Stimulated activated naive B cell treated with anti-CD40 and anti-IgM and Interleukin-4, amounts not matched to agents 10 μg/mL and 1 μg/mL and 100 μg/mL, for 72 hours (primary cell): Measurements from ENCODE around the gene TPRG1L.
"Not testable (repeated sequence)": the region's sequence is repeated elsewhere in the genome, so short reads cannot be mapped to it uniquely, and the experiment has no call there.

ENCODE experiments used
- ATAC-seq, 2 donors: fragments of 150-1000 bp; cut with Tn5 transposase; replicated peaks; 2 replicates each; pipeline ENCODE4 v1.10.0; 2021; ENCODE audit warnings: moderate library complexity in 1 of 2
- DNase-seq: peaks from one replicate; pipeline ENCODE4 v3.0.0; 2021
- H3K27ac Mint-ChIP-seq: one replicate; pipeline ENCODE4 v1.8.0; 2022; ENCODE audit warnings: mild to moderate bottlenecking, mixed read lengths
- H3K27me3 Mint-ChIP-seq, 2 donors: one replicate each; pipeline ENCODE4 v1.8.0; 2022; ENCODE audit warnings: mixed read lengths in 2 of 2
- H3K36me3 Mint-ChIP-seq, 2 donors: one replicate each; pipeline ENCODE4 v1.8.0; 2022; ENCODE audit warnings: mixed read lengths in 2 of 2, mild to moderate bottlenecking in 1 of 2
- H3K4me1 Mint-ChIP-seq, 2 donors: one replicate each; pipeline ENCODE4 v1.8.0; 2022; ENCODE audit warnings: mixed read lengths in 2 of 2, mild to moderate bottlenecking in 1 of 2
- H3K4me3 Mint-ChIP-seq, 2 donors: one replicate each; pipeline ENCODE4 v1.8.0; 2022; ENCODE audit warnings: mild to moderate bottlenecking in 2 of 2, mixed read lengths in 2 of 2, moderate library complexity in 1 of 2
- H3K9me3 Mint-ChIP-seq, 2 donors: one replicate each; pipeline ENCODE4 v1.8.0; 2022; ENCODE audit warnings: mixed read lengths in 2 of 2, mild to moderate bottlenecking in 1 of 2

The TPRG1L gene

GRCh38 chr1:3609016-3609768 is 15.6 kb upstream of the TPRG1L start:
- H3K9me3 Mint-ChIP-seq = no peaks in the 10 kb centered on the region
- H3K27ac Mint-ChIP-seq = no peak overlapping the region
- ATAC-seq = no peak
- H3K4me3 Mint-ChIP-seq = no peak overlapping the region
- peaks cover 27 to 31% of the 10 kb centered on the region in 2 donors for H3K27me3 Mint-ChIP-seq
- peaks cover 18% of the 10 kb centered on the region in 2 donors for H3K4me1 Mint-ChIP-seq
- no peak for DNase-seq
- no peaks in the 10 kb centered on the region for H3K36me3 Mint-ChIP-seq

- DNase-seq (no peak), ATAC-seq (no peak)
- Mint-ChIP-seq H3K4me1 (peaks cover 18% of the 10 kb centered on the region in 2 donors), H3K4me3 (no peak overlapping the region), H3K27ac (no peak overlapping the region), H3K27me3 (peaks cover 31 to 32% of the 10 kb centered on the region in 2 donors), H3K9me3 (no peaks in the 10 kb centered on the region), H3K36me3 (no peaks in the 10 kb centered on the region)
These were observed 14.9 kb upstream of the TPRG1L start for GRCh38 chr1:3609769-3610526.

GRCh38 chr1:3610527-3611169 is 14.2 kb upstream of the TPRG1L start:
- Mint-ChIP-seq H3K36me3 (no peaks in the 10 kb centered on the region), H3K4me3 (peak overlapping the region; percentile 52 to 70), H3K27ac (no peak overlapping the region), H3K4me1 (peaks cover 18% of the 10 kb centered on the region in 2 donors), H3K9me3 (no peaks in the 10 kb centered on the region), H3K27me3 (peaks cover 31 to 36% of the 10 kb centered on the region in 2 donors)
- ATAC-seq = no peak
- no peak for DNase-seq

- Mint-ChIP-seq H3K4me3 (peak within 1 kb of the TSS; percentile 83), H3K4me1 (peaks cover 18% of the 10 kb centered on the region in 2 donors), H3K27me3 (peaks cover 31 to 38% of the 10 kb centered on the region in 2 donors), H3K36me3 (no peaks in the 10 kb centered on the region), H3K27ac (no peak within 1 kb of the TSS), H3K9me3 (no peaks in the 10 kb centered on the region)
- DNase-seq (no peak), ATAC-seq (peak; percentile 48 to 57)
These were observed 13.4 kb upstream of the TPRG1L start, which contains the start of gene MEGF6 for GRCh38 chr1:3611170-3612019. TSS of gene MEGF6 (minus strand) at chr1:3611508. CDS start at chr1:3611268, 240 bp downstream.

DNA sequence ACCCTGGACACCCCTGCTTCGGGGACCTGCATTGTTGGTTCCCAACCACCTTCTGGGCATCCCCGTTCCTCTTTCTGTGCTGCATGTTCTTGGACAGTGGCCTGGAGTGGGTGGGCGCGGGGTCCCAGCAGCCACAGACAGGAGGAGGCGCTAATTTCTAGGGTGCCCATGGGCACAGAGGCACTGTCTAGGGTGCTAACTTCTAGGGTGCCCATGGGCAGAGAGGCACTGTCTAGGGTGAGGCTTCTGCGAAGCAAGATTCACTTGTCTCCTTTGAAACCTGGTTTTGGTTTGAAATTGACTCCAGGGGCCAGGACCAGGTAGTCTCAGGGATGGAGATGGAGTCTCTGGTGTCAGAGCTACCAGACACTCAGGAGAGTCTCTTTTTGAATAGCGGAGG is 12.7 kb upstream of the TPRG1L start:
- peak overlapping the region; percentile 83 for H3K4me3 Mint-ChIP-seq
- no peak for ATAC-seq

GRCh38 chr1:3614755-3615742 is 9.8 kb upstream of the TPRG1L start:
- H3K4me3 Mint-ChIP-seq = no peak overlapping the region
- DNase-seq (no peak), ATAC-seq (no peak)
- H3K9me3 Mint-ChIP-seq = no peaks in the 10 kb centered on the region
- H3K4me1 Mint-ChIP-seq = peaks cover 18 to 27% of the 10 kb centered on the region in 2 donors
- H3K27me3 Mint-ChIP-seq = peaks cover 22 to 33% of the 10 kb centered on the region in 2 donors
- no peak overlapping the region for H3K27ac Mint-ChIP-seq
- H3K36me3 Mint-ChIP-seq = no peaks in the 10 kb centered on the region

More for the DNA sequence above, 12.7 kb upstream of the TPRG1L start:
- Mint-ChIP-seq H3K9me3 (no peaks in the 10 kb centered on the region), H3K27ac (no peak overlapping the region), H3K27me3 (peaks cover 31 to 38% of the 10 kb centered on the region in 2 donors), H3K36me3 (no peaks in the 10 kb centered on the region), H3K4me1 (peaks cover 18% of the 10 kb centered on the region in 2 donors)
- no peak for DNase-seq

DNA sequence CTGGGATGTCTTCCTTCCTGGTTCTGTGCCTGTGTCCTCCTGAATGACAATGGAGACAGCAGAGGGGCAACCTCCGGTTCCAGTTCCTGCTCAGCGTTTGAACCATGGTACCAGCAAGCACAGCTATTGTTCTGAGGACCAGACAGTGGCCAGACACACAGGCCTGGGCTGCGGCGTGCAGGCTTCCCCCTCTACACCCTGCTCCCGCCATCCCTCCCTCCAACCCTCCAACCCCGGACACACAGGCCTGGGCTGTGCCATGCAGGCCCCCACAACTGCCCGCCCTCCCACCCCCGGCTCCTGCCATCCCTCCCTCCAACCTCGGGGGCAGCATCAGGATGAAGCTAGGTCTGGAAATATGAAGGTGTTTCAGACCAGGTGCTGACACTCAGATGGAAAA is 8.0 kb upstream of the TPRG1L start:
- H3K27ac Mint-ChIP-seq = no peak overlapping the region
- no peak for ATAC-seq
- H3K4me3 Mint-ChIP-seq = no peak overlapping the region
- peaks cover 16 to 20% of the 10 kb centered on the region in 2 donors for H3K4me1 Mint-ChIP-seq
- H3K9me3 Mint-ChIP-seq = no peaks in the 10 kb centered on the region
- DNase-seq = no peak
- H3K36me3 Mint-ChIP-seq = no peaks in the 10 kb centered on the region
- peaks cover 9 to 24% of the 10 kb centered on the region in 2 donors for H3K27me3 Mint-ChIP-seq

- DNase-seq = no peak
- H3K27me3 Mint-ChIP-seq = peaks cover 5 to 20% of the 10 kb centered on the region in 2 donors
- H3K36me3 Mint-ChIP-seq = no peaks in the 10 kb centered on the region
- no peak overlapping the region for H3K4me3 Mint-ChIP-seq
- no peak overlapping the region for H3K27ac Mint-ChIP-seq
- ATAC-seq = no peak
- peaks cover 15 to 20% of the 10 kb centered on the region in 2 donors for H3K4me1 Mint-ChIP-seq
- no peaks in the 10 kb centered on the region for H3K9me3 Mint-ChIP-seq
These were observed 6.9 kb upstream of the TPRG1L start for GRCh38 chr1:3617806-3618345.

DNA sequence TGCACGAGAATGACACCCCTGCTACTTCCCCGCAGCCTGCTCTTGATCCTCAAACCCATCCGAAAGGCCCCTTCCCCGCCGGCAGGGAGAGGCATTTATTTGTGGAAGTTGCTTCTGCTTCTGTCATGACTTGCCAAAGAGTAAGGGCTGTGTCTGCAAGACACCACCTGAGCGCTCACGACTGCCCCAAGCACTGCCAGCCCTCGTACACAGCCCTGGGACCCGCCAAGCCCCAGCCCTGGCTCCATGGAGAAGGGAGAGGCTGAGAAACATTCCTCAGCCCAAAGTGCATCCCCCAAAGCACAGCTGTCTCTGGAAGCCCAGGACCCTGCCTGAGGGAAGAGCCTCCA is 6.3 kb upstream of the TPRG1L start:
- DNase-seq (no peak), ATAC-seq (no peak)
- H3K27me3 Mint-ChIP-seq = peaks cover 5 to 16% of the 10 kb centered on the region in 2 donors
- H3K27ac Mint-ChIP-seq = no peak overlapping the region
- no peaks in the 10 kb centered on the region for H3K36me3 Mint-ChIP-seq
- no peak overlapping the region for H3K4me3 Mint-ChIP-seq
- peaks cover 19 to 26% of the 10 kb centered on the region in 2 donors for H3K4me1 Mint-ChIP-seq
- H3K9me3 Mint-ChIP-seq = no peaks in the 10 kb centered on the region

- peaks cover 21 to 32% of the 10 kb centered on the region in 2 donors for H3K4me1 Mint-ChIP-seq
- no peaks in the 10 kb centered on the region for H3K36me3 Mint-ChIP-seq
- H3K9me3 Mint-ChIP-seq = no peaks in the 10 kb centered on the region
- DNase-seq (peak; percentile 61), ATAC-seq (peak; percentile 87 to 88)
- H3K4me3 Mint-ChIP-seq = no peak overlapping the region
- peaks cover 1 to 11% of the 10 kb centered on the region in 2 donors for H3K27me3 Mint-ChIP-seq
- H3K27ac Mint-ChIP-seq = no peak overlapping the region
These were observed 5.7 kb upstream of the TPRG1L start for GRCh38 chr1:3618881-3619671.

GRCh38 chr1:3620708-3621107 is 4.1 kb upstream of the TPRG1L start:
- H3K27ac Mint-ChIP-seq = no peak overlapping the region
- H3K36me3 Mint-ChIP-seq = no peaks in the 10 kb centered on the region
- ATAC-seq (no peak), DNase-seq (no peak)
- peaks cover 27 to 40% of the 10 kb centered on the region in 2 donors for H3K4me1 Mint-ChIP-seq
- no peaks in the 10 kb centered on the region for H3K9me3 Mint-ChIP-seq
- peaks cover 0 to 2% of the 10 kb centered on the region in 2 donors for H3K27me3 Mint-ChIP-seq
- H3K4me3 Mint-ChIP-seq = no peak overlapping the region

DNA sequence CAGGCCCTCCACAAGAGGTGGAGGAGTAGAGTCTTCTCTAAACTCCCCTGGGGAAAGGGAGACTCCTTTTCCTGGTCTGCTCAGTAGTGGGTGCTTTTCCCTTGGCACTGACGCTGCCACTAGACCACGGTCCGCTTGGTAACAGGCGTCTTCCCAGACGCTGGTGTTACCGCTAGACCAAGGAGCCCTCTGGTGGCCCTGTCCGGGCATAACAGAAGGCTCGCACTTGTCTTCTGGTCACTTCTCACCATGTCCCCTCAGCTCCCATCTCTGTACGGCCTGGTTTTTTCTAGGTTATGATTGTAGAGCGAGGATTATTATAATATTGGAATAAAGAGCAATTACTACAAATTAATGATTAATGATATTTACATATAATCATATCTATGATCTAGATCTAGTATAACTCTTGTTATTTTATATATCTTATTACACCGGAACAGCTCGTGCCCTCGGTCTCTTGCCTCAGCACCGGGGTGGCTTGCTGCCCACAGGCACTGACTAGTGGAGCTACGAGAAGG is 3.6 kb upstream of the TPRG1L start:
- H3K4me1 Mint-ChIP-seq = peaks cover 29 to 45% of the 10 kb centered on the region in 2 donors
- DNase-seq, ATAC-seq, H3K36me3 Mint-ChIP-seq, H3K4me3 Mint-ChIP-seq, H3K9me3 Mint-ChIP-seq, H3K27me3 Mint-ChIP-seq, H3K27ac Mint-ChIP-seq: not testable (repeated sequence)
